ENCODE measurements around the gene ITGA2. TPM values are rescaled to one million over a fixed set of nuclear protein-coding genes. Genes with fewer than 3 reads are reported as not detected.
A peak's percentile ranks its signal among the peaks of the same experiment; 100 is the strongest.

Gene ITGA2
- total RNA-seq (10.2 and 10.8 TPM in 2 replicates), polyA plus RNA-seq (1.5 and 2.5 TPM in 2 replicates)

GRCh38 chr5:52989025-52989780 is at the start of gene ITGA2:
Gene ITGA2, plus strand, starts transcription at chr5:52989352. Its CDS starts 117 bp downstream, at chr5:52989469.
- Histone ChIP-seq H3K4me2 (peak within 1 kb of the TSS; percentile 85), H3K9me2 (replicated peaks; ENCODE audit: insufficient read depth) (no peaks in the 10 kb centered on the region), H3K27me3 (no peaks in the 10 kb centered on the region), H3K4me1 (ENCODE audit: insufficient read depth) (no peaks in the 10 kb centered on the region), H2AFZ (peak within 1 kb of the TSS; percentile 85), H3K36me3 (replicated peaks; ENCODE audit: insufficient read depth, low read depth) (no peaks in the 10 kb centered on the region), H3K9me3 (ENCODE audit: low read depth) (no peaks in the 10 kb centered on the region), H3K79me2 (peaks cover 14% of the 10 kb centered on the region), H3K4me3 (peak within 1 kb of the TSS; percentile 89), H3K27ac (peak within 1 kb of the TSS; percentile 73), H4K20me1 (ENCODE audit: insufficient read depth, poor library complexity, severe bottlenecking) (no peaks in the 10 kb centered on the region)
- peak; percentile 78 for DNase-seq (ENCODE audit: low spot score)
- TF ChIP-seq EZH2phosphoT487 (IDR thresholded peaks at IDR 0.05; ENCODE audit: low read depth, severe bottlenecking, unreplicated experiment) (no peak), CTCF (IDR thresholded peaks at IDR 0.05; ENCODE audit: poor library complexity) (no peak), EZH2 (IDR thresholded peaks at IDR 0.05; ENCODE audit: borderline replicate concordance) (no peak)
- WGBS (ENCODE audit: low lambda C conversion rate, missing lambda C conversion rate): 1% methylated on average over 49 of the region's 64 CpGs

- no peak for DNase-seq (ENCODE audit: low spot score)
- WGBS (ENCODE audit: low lambda C conversion rate, missing lambda C conversion rate): 96% methylated on average over 2 of the region's 2 CpGs
- Histone ChIP-seq H3K36me3 (replicated peaks; ENCODE audit: insufficient read depth, low read depth) (no peaks in the 10 kb centered on the region), H3K27me3 (no peaks in the 10 kb centered on the region), H3K4me3 (no peak overlapping the region), H3K4me2 (no peak overlapping the region), H3K79me2 (no peaks in the 10 kb centered on the region), H3K27ac (no peak overlapping the region), H3K4me1 (ENCODE audit: insufficient read depth) (no peaks in the 10 kb centered on the region), H3K9me3 (ENCODE audit: low read depth) (no peaks in the 10 kb centered on the region), H2AFZ (no peak overlapping the region), H3K9me2 (replicated peaks; ENCODE audit: insufficient read depth) (no peaks in the 10 kb centered on the region), H4K20me1 (ENCODE audit: insufficient read depth, poor library complexity, severe bottlenecking) (no peaks in the 10 kb centered on the region)
- TF ChIP-seq CTCF (IDR thresholded peaks at IDR 0.05; ENCODE audit: poor library complexity): no peak
- no peak for TF ChIP-seq EZH2phosphoT487 (IDR thresholded peaks at IDR 0.05; ENCODE audit: low read depth, severe bottlenecking, unreplicated experiment)
- TF ChIP-seq EZH2 (IDR thresholded peaks at IDR 0.05; ENCODE audit: borderline replicate concordance): no peak
These were observed 45.9 kb upstream of the ITGA2 start for GRCh38 chr5:52943285-52943684.

DNA sequence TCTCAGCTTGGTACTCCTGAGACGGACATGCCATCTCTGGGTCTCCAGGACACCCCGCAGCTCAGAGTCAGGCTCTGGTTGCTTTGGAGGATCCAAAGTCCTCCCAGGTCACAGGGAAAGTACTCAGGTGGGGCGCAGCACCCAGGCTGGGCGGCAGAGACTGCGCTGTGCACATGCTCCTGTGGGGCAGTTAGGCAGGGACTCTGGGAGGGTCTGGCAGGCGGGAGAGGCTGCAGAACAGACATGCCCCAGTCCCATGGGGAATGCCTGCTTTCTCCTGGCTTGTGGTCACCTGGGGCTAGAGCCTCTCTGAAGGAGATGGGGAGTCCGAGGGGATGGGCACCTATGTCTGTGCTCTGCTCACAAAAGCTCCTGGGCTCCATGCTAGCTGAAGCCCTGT is 45.3 kb upstream of the ITGA2 start:
- H3K27me3 ChIP-seq: no peaks in the 10 kb centered on the region
- WGBS (ENCODE audit: low lambda C conversion rate, missing lambda C conversion rate): 73% methylated on average over 7 of the region's 7 CpGs
- DNase-seq (ENCODE audit: low spot score): no peak
- no peaks in the 10 kb centered on the region for H4K20me1 ChIP-seq (ENCODE audit: insufficient read depth, poor library complexity, severe bottlenecking)
- TF ChIP-seq EZH2 (IDR thresholded peaks at IDR 0.05; ENCODE audit: borderline replicate concordance) (no peak), CTCF (IDR thresholded peaks at IDR 0.05; ENCODE audit: poor library complexity) (no peak), EZH2phosphoT487 (IDR thresholded peaks at IDR 0.05; ENCODE audit: low read depth, severe bottlenecking, unreplicated experiment) (no peak)
- H3K9me3 ChIP-seq (ENCODE audit: low read depth): no peaks in the 10 kb centered on the region
- H2AFZ ChIP-seq: no peak overlapping the region
- H3K4me2 ChIP-seq: no peak overlapping the region
- no peaks in the 10 kb centered on the region for H3K79me2 ChIP-seq
- no peak overlapping the region for H3K4me3 ChIP-seq
- H3K36me3 ChIP-seq (replicated peaks; ENCODE audit: insufficient read depth, low read depth): no peaks in the 10 kb centered on the region
- no peaks in the 10 kb centered on the region for H3K4me1 ChIP-seq (ENCODE audit: insufficient read depth)
- H3K9me2 ChIP-seq (replicated peaks; ENCODE audit: insufficient read depth): no peaks in the 10 kb centered on the region
- H3K27ac ChIP-seq: no peak overlapping the region
